Adipocyte (in vitro differentiated cells): ENCODE results near the gene KCP.

Source experiments
- DNase-seq: peaks from one replicate; pipeline ENCODE4 v3.0.0-alpha.2; 2015; ENCODE audit warnings: low read depth
- H3K27me3 ChIP-seq: replicated peaks from 2 replicates; pipeline ENCODE4 v1.7.0; 2013; ENCODE audit warnings: mild to moderate bottlenecking, low read length, moderate library complexity; ENCODE audit not compliant: control insufficient read depth, insufficient read depth
- H3K36me3 ChIP-seq: 2 replicates; pipeline ENCODE4 v1.7.0; 2013; ENCODE audit warnings: low read length, mild to moderate bottlenecking, moderate library complexity; ENCODE audit not compliant: control insufficient read depth, insufficient read depth, severe bottlenecking
- H3K4me1 ChIP-seq: 2 replicates; pipeline ENCODE4 v1.7.0; 2013; ENCODE audit warnings: mild to moderate bottlenecking, low read length, moderate library complexity; ENCODE audit not compliant: control insufficient read depth, insufficient read depth
- H3K4me3 ChIP-seq: 2 replicates; pipeline ENCODE4 v1.7.0; 2013; ENCODE audit warnings: mild to moderate bottlenecking, low read length, moderate library complexity
- H3K9ac ChIP-seq: 2 replicates; pipeline ENCODE4 v1.7.0; 2013; ENCODE audit warnings: mild to moderate bottlenecking, low read length, moderate library complexity
- H3K9me3 ChIP-seq: 2 replicates; pipeline ENCODE4 v1.7.0; 2013; ENCODE audit warnings: mild to moderate bottlenecking, low read length, moderate library complexity; ENCODE audit not compliant: control insufficient read depth

Gene KCP

GRCh38 chr7:128928882-128929788 is 18.6 kb upstream of the KCP start:
- no peak for DNase-seq
- no peaks in the 10 kb centered on the region for H3K4me1 ChIP-seq
- H3K4me3 ChIP-seq = no peak overlapping the region
- no peak overlapping the region for H3K9ac ChIP-seq
- H3K9me3 ChIP-seq = no peaks in the 10 kb centered on the region
- H3K36me3 ChIP-seq = no peaks in the 10 kb centered on the region
- H3K27me3 ChIP-seq = peaks cover 28% of the 10 kb centered on the region

DNA sequence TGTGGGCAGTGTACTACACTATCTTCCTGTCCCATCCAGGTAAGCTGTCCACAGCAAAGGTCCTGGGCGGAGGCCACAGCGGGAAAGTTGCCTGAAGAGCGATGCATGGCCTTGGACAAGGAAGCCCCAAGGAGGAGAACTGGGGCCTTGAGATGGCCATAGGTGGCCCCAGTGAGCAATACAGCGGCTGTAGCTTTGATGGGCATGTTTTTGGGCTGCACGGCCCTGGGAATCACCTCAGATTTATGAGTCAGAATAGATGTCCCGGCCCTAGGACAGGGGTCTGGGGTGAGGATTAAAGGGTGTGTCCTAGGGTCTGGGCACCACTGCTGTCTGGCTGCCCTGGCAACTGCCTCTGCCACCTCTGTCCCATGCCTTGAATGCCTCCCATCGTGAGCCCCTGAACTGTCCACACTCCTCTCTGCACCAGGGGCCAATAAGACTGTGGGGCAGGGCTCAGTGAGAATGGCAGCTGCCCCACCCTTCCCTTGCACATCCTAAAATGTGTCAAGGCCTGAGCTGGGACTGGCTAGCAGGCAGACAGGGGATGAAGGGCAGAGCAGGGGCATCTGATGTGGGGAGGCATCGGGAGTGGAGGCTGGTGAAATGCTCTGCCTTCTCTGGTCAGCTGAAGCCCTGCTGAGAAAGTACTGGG is 17.8 kb upstream of the KCP start:
- peaks cover 27% of the 10 kb centered on the region for H3K27me3 ChIP-seq
- no peaks in the 10 kb centered on the region for H3K4me1 ChIP-seq
- no peaks in the 10 kb centered on the region for H3K9me3 ChIP-seq
- no peak overlapping the region for H3K4me3 ChIP-seq
- no peak for DNase-seq
- H3K36me3 ChIP-seq = no peaks in the 10 kb centered on the region
- no peak overlapping the region for H3K9ac ChIP-seq

- Histone ChIP-seq H3K36me3 (no peaks in the 10 kb centered on the region), H3K9me3 (no peaks in the 10 kb centered on the region), H3K4me1 (no peaks in the 10 kb centered on the region), H3K27me3 (peaks cover 41% of the 10 kb centered on the region), H3K9ac (no peak overlapping the region), H3K4me3 (no peak overlapping the region)
- DNase-seq = no peak
These were observed 14.4 kb upstream of the KCP start for GRCh38 chr7:128924707-128925588.

DNA sequence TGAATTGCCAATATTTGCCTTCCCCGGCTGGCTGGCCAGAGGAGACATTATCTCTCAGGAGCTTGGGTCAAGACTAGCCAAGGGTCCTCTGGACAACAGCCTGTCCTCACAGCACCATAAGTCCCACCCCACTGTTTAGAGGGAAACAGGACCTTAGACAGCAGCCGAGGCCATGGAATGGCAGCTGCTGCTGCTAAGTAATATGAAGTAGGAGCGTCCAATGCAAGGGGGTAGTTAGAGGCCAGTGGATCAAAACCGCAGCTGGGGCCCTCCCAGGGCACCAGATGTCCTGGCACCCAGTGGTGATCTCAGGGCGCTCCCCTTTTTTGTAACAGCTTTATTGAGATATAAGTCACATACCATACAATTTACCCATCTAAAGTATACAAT is 12.9 kb upstream of the KCP start:
- no peak for DNase-seq
- Histone ChIP-seq H3K27me3 (peaks cover 51% of the 10 kb centered on the region), H3K9me3 (no peaks in the 10 kb centered on the region)

DNA sequence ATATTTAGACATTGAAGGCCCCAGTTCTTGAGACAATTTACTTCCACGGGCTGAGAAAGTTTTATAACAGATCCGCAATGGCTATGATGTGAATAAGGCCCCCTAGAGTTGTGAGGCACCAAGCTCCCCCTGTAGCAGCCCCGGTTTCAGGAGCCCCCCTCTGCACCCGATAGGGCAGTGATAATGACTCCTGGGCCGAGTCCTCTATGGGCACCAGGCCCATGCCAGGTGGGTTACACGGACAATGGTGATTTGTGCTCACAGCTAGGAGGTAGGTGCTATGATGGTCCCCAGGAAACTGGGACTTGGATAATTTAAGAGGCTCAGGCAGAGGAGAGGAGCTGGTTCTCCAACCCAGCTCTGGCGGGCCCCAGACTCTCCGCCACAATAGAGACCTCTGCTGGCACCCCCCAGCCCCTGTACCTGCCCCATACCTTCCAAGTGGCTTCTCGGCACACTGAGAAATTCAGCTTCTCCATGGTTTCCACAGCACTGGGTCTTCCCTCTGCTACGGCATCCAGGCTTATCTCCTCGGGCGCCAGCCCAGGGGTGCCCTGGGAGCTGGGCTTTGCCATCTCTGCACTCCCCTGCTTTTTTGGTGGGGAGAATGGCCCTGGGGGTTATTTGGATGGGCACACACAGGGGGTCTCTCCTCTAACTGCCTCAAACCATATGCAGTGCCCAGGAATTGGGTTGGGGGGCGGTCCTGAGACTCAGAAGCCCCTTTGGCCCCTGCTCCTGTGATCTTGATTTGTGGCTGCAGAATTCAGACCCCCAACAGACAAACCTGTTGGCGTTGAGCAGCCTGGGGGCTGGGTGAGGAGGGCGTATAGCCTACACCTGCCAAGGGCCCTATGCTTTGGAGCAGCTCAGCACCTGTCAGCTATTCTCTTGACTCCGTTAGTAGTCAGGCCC is 12.2 kb upstream of the KCP start:
- no peak for DNase-seq
- H3K4me3 ChIP-seq = no peak overlapping the region
- H3K9ac ChIP-seq = no peak overlapping the region
- no peaks in the 10 kb centered on the region for H3K36me3 ChIP-seq
- no peaks in the 10 kb centered on the region for H3K4me1 ChIP-seq
- no peaks in the 10 kb centered on the region for H3K9me3 ChIP-seq
- H3K27me3 ChIP-seq = peaks cover 57% of the 10 kb centered on the region

More for the DNA sequence above, 12.9 kb upstream of the KCP start:
- H3K36me3 ChIP-seq = no peaks in the 10 kb centered on the region
- no peaks in the 10 kb centered on the region for H3K4me1 ChIP-seq
- H3K9ac ChIP-seq = no peak overlapping the region
- no peak overlapping the region for H3K4me3 ChIP-seq

- no peak for DNase-seq
- H3K27me3 ChIP-seq = peaks cover 60% of the 10 kb centered on the region
- no peak overlapping the region for H3K4me3 ChIP-seq
- H3K4me1 ChIP-seq = no peaks in the 10 kb centered on the region
- no peaks in the 10 kb centered on the region for H3K36me3 ChIP-seq
- no peaks in the 10 kb centered on the region for H3K9me3 ChIP-seq
- no peak overlapping the region for H3K9ac ChIP-seq
These were observed 11.4 kb upstream of the KCP start for GRCh38 chr7:128921866-128922440.

DNA sequence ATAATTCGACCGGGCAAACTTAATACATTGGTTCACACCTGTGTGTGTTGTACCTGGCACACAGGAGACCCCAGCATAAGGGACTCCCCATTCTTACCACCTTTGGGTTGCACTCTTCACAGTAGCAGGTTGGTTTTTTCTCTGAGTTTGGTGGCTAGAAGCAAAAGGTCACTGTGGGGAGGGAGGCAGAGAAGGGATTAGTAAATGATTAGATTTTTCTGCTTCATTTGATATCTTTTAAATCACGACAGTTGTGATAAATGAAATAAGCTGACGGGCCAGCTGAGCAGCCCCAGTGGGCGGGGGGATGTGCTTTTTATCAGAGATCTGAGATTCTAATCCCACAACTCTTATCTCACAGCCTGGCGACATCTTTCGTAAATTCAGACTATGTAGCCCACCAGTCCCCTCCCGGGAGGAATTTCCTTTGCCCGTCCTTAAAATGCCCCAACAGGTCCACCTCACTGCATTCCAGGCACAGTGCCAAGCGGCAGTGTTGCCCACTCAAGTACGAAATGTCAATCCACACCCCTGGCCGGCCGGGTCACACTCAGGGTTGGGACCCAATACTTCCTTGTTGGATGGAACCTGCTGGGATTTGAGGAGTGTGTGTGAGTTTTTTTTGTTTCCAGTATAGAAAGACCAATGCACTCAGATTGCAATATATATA is 10.5 kb upstream of the KCP start:
- H3K27me3 ChIP-seq = peaks cover 69% of the 10 kb centered on the region
- no peaks in the 10 kb centered on the region for H3K36me3 ChIP-seq
- no peaks in the 10 kb centered on the region for H3K4me1 ChIP-seq
- no peak overlapping the region for H3K9ac ChIP-seq
- no peak for DNase-seq
- H3K4me3 ChIP-seq = no peak overlapping the region
- H3K9me3 ChIP-seq = no peaks in the 10 kb centered on the region

GRCh38 chr7:128919881-128920799 is 9.6 kb upstream of the KCP start:
- Histone ChIP-seq H3K4me3 (no peak overlapping the region), H3K9ac (no peak overlapping the region), H3K9me3 (no peaks in the 10 kb centered on the region), H3K4me1 (no peaks in the 10 kb centered on the region), H3K27me3 (peaks cover 69% of the 10 kb centered on the region), H3K36me3 (no peaks in the 10 kb centered on the region)
- no peak for DNase-seq

DNA sequence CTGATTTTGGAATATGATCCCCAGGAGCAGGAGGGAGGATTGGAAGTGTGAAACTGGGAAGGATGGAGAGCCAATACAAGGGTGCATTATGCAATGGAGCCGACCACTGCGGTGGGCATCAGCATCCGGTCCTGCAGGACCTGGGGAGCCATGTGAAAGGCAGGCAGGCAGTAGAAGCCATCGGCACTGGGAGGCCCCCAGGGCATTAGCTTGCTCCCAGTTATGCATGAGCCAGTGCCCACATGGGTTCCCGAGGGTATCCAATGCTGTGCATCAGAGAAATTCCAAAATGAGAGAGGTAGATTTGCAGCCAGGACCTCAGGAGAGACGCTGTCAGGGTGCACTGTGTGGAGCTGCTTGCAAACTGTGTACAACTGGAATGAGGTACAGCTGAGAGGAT is 8.7 kb upstream of the KCP start:
- Histone ChIP-seq H3K9ac (no peak overlapping the region), H3K9me3 (no peaks in the 10 kb centered on the region), H3K36me3 (no peaks in the 10 kb centered on the region), H3K27me3 (peaks cover 75% of the 10 kb centered on the region), H3K4me3 (no peak overlapping the region), H3K4me1 (no peaks in the 10 kb centered on the region)
- DNase-seq = no peak
